Mucosa of descending colon (tissue), 3 donors: Measurements from ENCODE around the gene ATG4C. TPM values are rescaled to one million over a fixed set of nuclear protein-coding genes. Genes with fewer than 3 reads are reported as not detected.

Experiments used
- ATAC-seq: fragments of 200-7000 bp; cut with Tn5 transposase; one replicate; pipeline ENCODE4 v1.9.1; 2020; ENCODE audit warnings: mild to moderate bottlenecking, moderate library complexity
- DNase-seq, 3 donors: peaks; one replicate each; pipeline ENCODE4 v3.0.0-alpha.2; 2020
- H3K36me3 ChIP-seq: fragments of 200-600 bp; one replicate; pipeline ENCODE4 v1.8.0; 2021; ENCODE audit warnings: low read depth, mild to moderate bottlenecking
- H3K4me1 ChIP-seq: fragments of 200-600 bp; one replicate; pipeline ENCODE4 v1.8.0; 2021; ENCODE audit warnings: low read depth, mild to moderate bottlenecking
- H3K4me3 ChIP-seq: fragments of 200-600 bp; one replicate; pipeline ENCODE4 v1.8.0; 2021; ENCODE audit warnings: mild to moderate bottlenecking
- H3K9me3 ChIP-seq: fragments of 200-600 bp; one replicate; pipeline ENCODE4 v1.8.0; 2021; ENCODE audit warnings: mild to moderate bottlenecking
- intact Hi-C, 2 donors: fragments of 100-400 bp; cut with DNase I in 1 of 2; cut with micrococcal nuclease in 1 of 2; formaldehyde crosslinking; loops; one replicate each; pipeline versions ENCODE4 v1.11.0 to v1.11.1; 2022; cut with DNase I, micrococcal nuclease
- total RNA-seq, 3 donors: library from RNA; stranded (reverse); fragmentation: NEBNext Ultra II Directional in 2 of 3; extraction: Animal tissue kit (Norgen Biotek cat#: 25700) in 2 of 3; gene quantifications; one replicate each; pipeline versions ENCODE4 v1.2.1 to v1.2.4, GENCODE V29; 2021 to 2023
- TF ChIP-seq, protein P1 (sequence below): fragments of 200-600 bp; IDR thresholded peaks from one replicate; pipeline ENCODE4 v1.8.0; 2022; ENCODE audit warnings: antibody characterized with exemption, mild to moderate bottlenecking
- donor health status: DM: no; HTN: no; CAD: no; lungs with moderate emphysema.
- donor health status: DM: no; HTN: no; CAD: no.
- donor health status: DM: no; HTN: yes; CAD: no.

Gene ATG4C
- total RNA-seq, 3 donors from 2014 or later: 3.8 to 11.3 (median 7.4) TPM

GRCh38 chr1:62887799-62888507, 104.0 kb downstream of the ATG4C start:
- Histone ChIP-seq H3K4me1 (no peaks in the 10 kb centered on the region), H3K36me3 (no peaks in the 10 kb centered on the region), H3K9me3 (no peaks in the 10 kb centered on the region), H3K4me3 (no peak overlapping the region)
- intact Hi-C loops: no loop called here
- ATAC-seq (peak; percentile 62), DNase-seq (peak in 1 of 3 donors; percentile 26)
- TF ChIP-seq, protein P1, sequence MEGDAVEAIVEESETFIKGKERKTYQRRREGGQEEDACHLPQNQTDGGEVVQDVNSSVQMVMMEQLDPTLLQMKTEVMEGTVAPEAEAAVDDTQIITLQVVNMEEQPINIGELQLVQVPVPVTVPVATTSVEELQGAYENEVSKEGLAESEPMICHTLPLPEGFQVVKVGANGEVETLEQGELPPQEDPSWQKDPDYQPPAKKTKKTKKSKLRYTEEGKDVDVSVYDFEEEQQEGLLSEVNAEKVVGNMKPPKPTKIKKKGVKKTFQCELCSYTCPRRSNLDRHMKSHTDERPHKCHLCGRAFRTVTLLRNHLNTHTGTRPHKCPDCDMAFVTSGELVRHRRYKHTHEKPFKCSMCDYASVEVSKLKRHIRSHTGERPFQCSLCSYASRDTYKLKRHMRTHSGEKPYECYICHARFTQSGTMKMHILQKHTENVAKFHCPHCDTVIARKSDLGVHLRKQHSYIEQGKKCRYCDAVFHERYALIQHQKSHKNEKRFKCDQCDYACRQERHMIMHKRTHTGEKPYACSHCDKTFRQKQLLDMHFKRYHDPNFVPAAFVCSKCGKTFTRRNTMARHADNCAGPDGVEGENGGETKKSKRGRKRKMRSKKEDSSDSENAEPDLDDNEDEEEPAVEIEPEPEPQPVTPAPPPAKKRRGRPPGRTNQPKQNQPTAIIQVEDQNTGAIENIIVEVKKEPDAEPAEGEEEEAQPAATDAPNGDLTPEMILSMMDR: no peak

GRCh38 chr1:62891956-62892562, 108.1 kb downstream of the ATG4C start:
- intact Hi-C loops: no loop called here
- DNase-seq: no peak
- ATAC-seq: no peak
- H3K4me1 ChIP-seq: no peaks in the 10 kb centered on the region
- H3K36me3 ChIP-seq: no peaks in the 10 kb centered on the region
- TF ChIP-seq, protein P1: no peak
- H3K4me3 ChIP-seq: no peak overlapping the region
- H3K9me3 ChIP-seq: no peaks in the 10 kb centered on the region

DNA sequence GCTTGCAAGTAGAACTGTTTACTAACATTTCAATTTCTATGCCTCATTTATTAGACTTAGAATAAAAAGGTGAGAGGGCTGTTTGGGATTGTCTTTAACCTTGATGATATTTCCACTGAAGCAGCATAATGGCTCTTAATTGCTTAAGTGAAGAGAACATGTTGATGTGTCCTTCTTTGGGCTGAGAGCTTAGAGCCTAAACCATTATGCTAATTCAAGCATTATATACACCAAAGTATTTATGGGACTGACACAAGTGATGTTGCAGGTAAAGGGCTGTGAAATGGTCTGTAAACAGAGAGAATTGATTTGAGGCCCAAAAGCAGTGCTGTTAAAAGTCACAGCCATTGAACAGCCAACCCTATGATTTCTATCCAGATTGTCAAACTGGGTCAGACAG, 113.9 kb downstream of the ATG4C start:
- DNase-seq: no peak
- Histone ChIP-seq H3K4me3 (no peak overlapping the region), H3K36me3 (no peaks in the 10 kb centered on the region), H3K9me3 (no peaks in the 10 kb centered on the region), H3K4me1 (no peaks in the 10 kb centered on the region)
- TF ChIP-seq, protein P1: no peak
- no peak for ATAC-seq
- intact Hi-C loops: no loop called here

DNA sequence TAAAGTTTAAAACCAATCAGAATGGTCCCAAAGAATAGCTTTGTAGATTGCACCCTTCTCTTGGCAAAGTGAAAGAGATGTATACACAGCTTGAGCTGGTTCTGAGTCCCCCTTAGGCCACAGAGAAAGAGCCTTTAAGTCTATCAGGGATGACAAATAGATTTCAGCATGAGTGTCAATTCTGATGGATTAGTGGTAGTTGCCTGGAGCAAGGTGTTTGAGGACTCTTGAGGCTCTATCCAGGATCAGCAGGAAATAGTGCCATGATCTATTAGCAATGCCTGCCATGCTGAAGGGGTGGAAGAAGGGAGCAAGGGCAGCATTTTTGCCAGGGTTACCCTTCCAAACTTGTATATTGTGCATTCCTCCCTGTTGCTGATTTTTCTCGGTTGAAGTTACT, 116.6 kb downstream of the ATG4C start:
- Histone ChIP-seq H3K4me3 (no peak overlapping the region), H3K4me1 (no peaks in the 10 kb centered on the region), H3K36me3 (no peaks in the 10 kb centered on the region), H3K9me3 (no peaks in the 10 kb centered on the region)
- intact Hi-C loops: no loop called here
- DNase-seq: no peak
- ATAC-seq: no peak
- TF ChIP-seq, protein P1: no peak

GRCh38 chr1:62901650-62902049, 117.7 kb downstream of the ATG4C start:
- no peak for ATAC-seq
- no peak for DNase-seq
- H3K9me3 ChIP-seq: no peaks in the 10 kb centered on the region
- H3K4me3 ChIP-seq: no peak overlapping the region
- TF ChIP-seq, protein P1: no peak
- intact Hi-C loops: no loop called here
- H3K4me1 ChIP-seq: no peaks in the 10 kb centered on the region
- H3K36me3 ChIP-seq: no peaks in the 10 kb centered on the region
